ENCODE data around the gene SLC25A12. TPM values are rescaled to one million over a fixed set of nuclear protein-coding genes. Genes with fewer than 3 reads are reported as not detected.
A peak's percentile ranks its signal among the peaks of the same experiment; 100 is the strongest.

Gene SLC25A12
- total and polyA plus RNA-seq, 9 of the 15 experiments (the other 6 are each of a cell fraction or from before 2014, with no cell fraction given): 13.5 to 36.5 (median 21.7) TPM

- TF ChIP-seq AFF4 (CRISPR knock-in tag; IDR thresholded peaks at IDR 0.05) (peak; percentile 76; the same call in 1 of the 2 replicates), GTF3C2 (IDR thresholded peaks at IDR 0.05; ENCODE audit: borderline replicate concordance, extremely low read depth, insufficient read length) (no peak), GABPB1 (CRISPR knock-in tag; IDR thresholded peaks at IDR 0.05) (peak; percentile 60; the same call in 1 of the 2 replicates), TBP (optimal IDR thresholded peaks at IDR 0.05; ENCODE audit: low read depth, low read length) (peak; percentile 58), PTRF (tag; IDR thresholded peaks at IDR 0.05) (no peak), NUFIP1 (IDR thresholded peaks at IDR 0.05; ENCODE audit: partially characterized antibody) (no peak), L3MBTL2 (IDR thresholded peaks at IDR 0.05) (peak; percentile 95), CBX2 (IDR thresholded peaks at IDR 0.05; ENCODE audit: insufficient read depth, low read length, poor library complexity, severe bottlenecking) (no peak), TCFL5 (CRISPR knock-in tag; conservative IDR thresholded peaks at IDR 0.05) (no peak), ZNF398 (CRISPR knock-in tag; IDR thresholded peaks at IDR 0.05) (no peak), ZBED1 (IDR thresholded peaks at IDR 0.05) (no peak; the same call in 1 of the 2 replicates), ZC3H11A (IDR thresholded peaks at IDR 0.05; ENCODE audit: low read depth, low read length) (no peak), ZNF436 (CRISPR knock-in tag; IDR thresholded peaks at IDR 0.05) (no peak), SIX5 (IDR thresholded peaks at IDR 0.05; ENCODE audit: borderline replicate concordance in 1 of 2, insufficient read depth in 1 of 2, low read depth in 1 of 2, low read length in 2 of 2) (no peak), ZKSCAN8 (CRISPR knock-in tag; IDR thresholded peaks at IDR 0.05) (no peak), ZNF12 (CRISPR knock-in tag; IDR thresholded peaks at IDR 0.05) (peak; percentile 76), OTX1 (CRISPR knock-in tag; IDR thresholded peaks at IDR 0.05) (peak; percentile 74; the same call in 1 of the 2 replicates)
These were observed at the start of gene SLC25A12 (continued) for GRCh38 chr2:171893824-171894611.

Measured in K562 (cell line).